Measurements from ENCODE around the gene COL4A6. TPM values are rescaled to one million over a fixed set of nuclear protein-coding genes. Genes with fewer than 3 reads are reported as not detected.

COL4A6 gene
- total and polyA plus RNA-seq, 10 of the 15 experiments (the other 5 are each of a cell fraction or from before 2014, with no cell fraction given) = 0.02 to 0.56 (median 0.05) TPM; not detected in 3

DNA sequence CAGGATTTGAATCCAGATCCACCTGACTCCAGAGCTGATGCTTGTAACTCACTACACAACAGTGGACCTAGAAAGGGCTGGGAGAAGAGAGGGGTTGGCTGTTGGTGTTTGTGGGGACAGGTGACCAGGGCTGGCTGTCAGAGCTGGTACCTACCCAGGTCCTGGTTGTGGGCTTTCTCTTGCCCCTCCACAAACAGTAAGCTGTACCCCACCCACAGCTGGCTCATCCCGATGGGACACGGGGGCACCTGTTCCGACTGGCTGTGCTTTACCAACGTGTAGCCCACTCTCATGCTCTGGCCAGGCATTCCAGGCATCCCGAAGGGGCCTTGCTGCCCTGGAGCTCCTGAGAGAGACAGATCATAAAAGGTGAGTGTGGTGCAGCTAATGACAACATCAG is 277.9 kb downstream of the COL4A6 start:
- WGBS (ENCODE audit: insufficient coverage, insufficient replicate concordance, low lambda C conversion rate, missing lambda C conversion rate) = 38% methylated on average over 5 of the region's 5 CpGs
- intact Hi-C loops (cut with micrococcal nuclease; ENCODE audit: unreplicated experiment) = no loop called here

DNA sequence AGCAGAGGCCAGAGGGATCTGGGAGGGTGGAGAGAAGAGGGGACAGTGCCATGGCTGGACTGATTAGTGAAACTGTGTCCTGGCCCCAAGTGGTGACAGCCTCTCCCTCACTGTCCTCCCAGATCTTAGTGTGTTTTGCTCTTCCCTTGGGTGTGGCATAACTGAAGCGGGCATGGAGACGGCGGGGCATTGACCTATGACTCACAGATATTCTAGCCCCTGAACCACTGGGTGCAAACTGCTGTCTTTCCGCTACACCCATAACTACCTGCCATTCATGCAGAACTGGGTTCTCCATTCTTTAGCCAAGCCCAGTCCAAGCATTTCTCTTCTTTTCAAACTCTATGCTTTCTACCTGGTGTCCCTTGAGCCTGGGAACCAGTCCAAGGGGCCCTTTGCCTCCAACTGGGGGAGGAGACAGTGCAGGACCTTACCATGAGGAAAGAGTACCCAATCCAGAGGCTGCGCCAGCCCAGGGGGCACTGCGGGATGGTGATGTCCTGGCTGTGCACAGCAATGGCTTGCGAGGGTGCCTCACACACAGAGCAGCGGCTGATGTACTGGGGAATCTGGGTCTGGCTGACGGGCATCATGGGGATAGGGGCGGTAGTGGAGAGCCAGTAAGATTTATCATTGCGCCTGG is 279.1 kb downstream of the COL4A6 start:
- H2AFZ ChIP-seq (ENCODE audit: control insufficient read depth, low read depth, low read length) = no peak overlapping the region
- H3K36me3 ChIP-seq (ENCODE audit: control insufficient read depth in 2 of 2, insufficient read depth in 2 of 2, low read length in 1 of 2) = no peaks in the 10 kb centered on the region
- ATAC-seq (no peak), FAIRE-seq (no peak), DNase-seq (ENCODE audit: low read depth, low spot score) (no peak)
- WGBS (ENCODE audit: insufficient coverage, insufficient replicate concordance, low lambda C conversion rate, missing lambda C conversion rate) = 69% methylated on average over 11 of the region's 11 CpGs
- no peak overlapping the region for H3K4me2 ChIP-seq (ENCODE audit: control insufficient read depth, insufficient read depth)
- no peaks in the 10 kb centered on the region for H3K79me2 ChIP-seq (ENCODE audit: control insufficient read depth, insufficient read depth, low read length)
- ChIA-PET SMC1A (ENCODE audit: uncharacterized antibody, unreplicated experiment) (no interaction called here), RAD21 (ENCODE audit: unreplicated experiment) (no interaction called here), POLR2A (no interaction called here), CTCF (no interaction called here)
- intact Hi-C loops (cut with micrococcal nuclease; ENCODE audit: unreplicated experiment) (no loop called here), in situ Hi-C loops (cut with MboI) (no loop called here)
- no peaks in the 10 kb centered on the region; a peak in 1 of 4 replicates for H3K27me3 ChIP-seq (replicated peaks in 1 of 2; ENCODE audit: control insufficient read depth in 2 of 2, insufficient read depth in 2 of 2, low read length in 1 of 2)
- no TSS peak for BruUV-seq (replicated peaks)
- no peaks in the 10 kb centered on the region for H4K20me1 ChIP-seq (ENCODE audit: control insufficient read depth, insufficient read depth)
- no peak overlapping the region for H3K4me3 ChIP-seq
- no peaks in the 10 kb centered on the region for H3K9me3 ChIP-seq (replicated peaks; ENCODE audit: control insufficient read depth, insufficient read depth, low read length)
- H3K27ac ChIP-seq (ENCODE audit: control insufficient read depth, insufficient read depth) = no peak overlapping the region
- H3K4me1 ChIP-seq (ENCODE audit: control insufficient read depth, insufficient read depth, low read length) = no peaks in the 10 kb centered on the region
- H3K9ac ChIP-seq (ENCODE audit: control insufficient read depth, insufficient read depth, low read length) = no peak overlapping the region
- TF ChIP-seq, protein P1, sequence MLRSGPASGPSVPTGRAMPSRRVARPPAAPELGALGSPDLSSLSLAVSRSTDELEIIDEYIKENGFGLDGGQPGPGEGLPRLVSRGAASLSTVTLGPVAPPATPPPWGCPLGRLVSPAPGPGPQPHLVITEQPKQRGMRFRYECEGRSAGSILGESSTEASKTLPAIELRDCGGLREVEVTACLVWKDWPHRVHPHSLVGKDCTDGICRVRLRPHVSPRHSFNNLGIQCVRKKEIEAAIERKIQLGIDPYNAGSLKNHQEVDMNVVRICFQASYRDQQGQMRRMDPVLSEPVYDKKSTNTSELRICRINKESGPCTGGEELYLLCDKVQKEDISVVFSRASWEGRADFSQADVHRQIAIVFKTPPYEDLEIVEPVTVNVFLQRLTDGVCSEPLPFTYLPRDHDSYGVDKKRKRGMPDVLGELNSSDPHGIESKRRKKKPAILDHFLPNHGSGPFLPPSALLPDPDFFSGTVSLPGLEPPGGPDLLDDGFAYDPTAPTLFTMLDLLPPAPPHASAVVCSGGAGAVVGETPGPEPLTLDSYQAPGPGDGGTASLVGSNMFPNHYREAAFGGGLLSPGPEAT (IDR thresholded peaks at IDR 0.05; ENCODE audit: low read depth) = no peak
- TF ChIP-seq, protein P2, sequence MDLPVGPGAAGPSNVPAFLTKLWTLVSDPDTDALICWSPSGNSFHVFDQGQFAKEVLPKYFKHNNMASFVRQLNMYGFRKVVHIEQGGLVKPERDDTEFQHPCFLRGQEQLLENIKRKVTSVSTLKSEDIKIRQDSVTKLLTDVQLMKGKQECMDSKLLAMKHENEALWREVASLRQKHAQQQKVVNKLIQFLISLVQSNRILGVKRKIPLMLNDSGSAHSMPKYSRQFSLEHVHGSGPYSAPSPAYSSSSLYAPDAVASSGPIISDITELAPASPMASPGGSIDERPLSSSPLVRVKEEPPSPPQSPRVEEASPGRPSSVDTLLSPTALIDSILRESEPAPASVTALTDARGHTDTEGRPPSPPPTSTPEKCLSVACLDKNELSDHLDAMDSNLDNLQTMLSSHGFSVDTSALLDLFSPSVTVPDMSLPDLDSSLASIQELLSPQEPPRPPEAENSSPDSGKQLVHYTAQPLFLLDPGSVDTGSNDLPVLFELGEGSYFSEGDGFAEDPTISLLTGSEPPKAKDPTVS (IDR thresholded peaks at IDR 0.05; ENCODE audit: low read depth, low read length) = no peak
- TF ChIP-seq CHD1 (IDR thresholded peaks at IDR 0.05; ENCODE audit: low read depth, low read length) (no peak), ZNF622 (IDR thresholded peaks at IDR 0.05) (no peak), CBX5 (IDR thresholded peaks at IDR 0.05; ENCODE audit: low read depth) (no peak), GABPA (IDR thresholded peaks at IDR 0.05; ENCODE audit: low read depth) (no peak), POLR2AphosphoS5 (IDR thresholded peaks at IDR 0.05; ENCODE audit: low read length) (no peak)

More for the DNA sequence above, 277.9 kb downstream of the COL4A6 start:
- DNase-seq (ENCODE audit: low read depth, low spot score) = no peak
- no peak overlapping the region for H3K27ac ChIP-seq (ENCODE audit: control insufficient read depth, insufficient read depth)
- H3K27me3 ChIP-seq (replicated peaks in 1 of 2; ENCODE audit: control insufficient read depth in 2 of 2, insufficient read depth in 2 of 2, low read length in 1 of 2) = no peaks in the 10 kb centered on the region; a peak in 1 of 4 replicates
- CTCF ChIA-PET = no interaction called here
- H3K36me3 ChIP-seq (ENCODE audit: control insufficient read depth in 2 of 2, insufficient read depth in 2 of 2, low read length in 1 of 2) = no peaks in the 10 kb centered on the region
- H3K9me3 ChIP-seq (replicated peaks; ENCODE audit: control insufficient read depth, insufficient read depth, low read length) = no peaks in the 10 kb centered on the region
- no peaks in the 10 kb centered on the region for H3K4me1 ChIP-seq (ENCODE audit: control insufficient read depth, insufficient read depth, low read length)
- no peak overlapping the region for H2AFZ ChIP-seq (ENCODE audit: control insufficient read depth, low read depth, low read length)
- TF ChIP-seq SMC3 (IDR thresholded peaks at IDR 0.05; ENCODE audit: borderline replicate concordance, low read length) (no peak), BRCA1 (IDR thresholded peaks at IDR 0.05; ENCODE audit: low read depth, low read length) (no peak), HDAC6 (IDR thresholded peaks at IDR 0.05; ENCODE audit: unreplicated experiment) (no peak), CHD4 (IDR thresholded peaks at IDR 0.05) (no peak), NFYB (IDR thresholded peaks at IDR 0.05; ENCODE audit: insufficient read depth, low read depth, low read length) (no peak), POLR2A (IDR thresholded peaks at IDR 0.05; ENCODE audit: low read depth, low read length) (no peak), CHD1 (IDR thresholded peaks at IDR 0.05; ENCODE audit: low read depth, low read length) (no peak), PML (IDR thresholded peaks at IDR 0.05; ENCODE audit: low read length) (no peak), SREBF2 (IDR thresholded peaks at IDR 0.05; ENCODE audit: low read length) (no peak), GATAD2B (conservative IDR thresholded peaks at IDR 0.05; ENCODE audit: low read depth) (no peak)
- TF ChIP-seq, protein P3, sequence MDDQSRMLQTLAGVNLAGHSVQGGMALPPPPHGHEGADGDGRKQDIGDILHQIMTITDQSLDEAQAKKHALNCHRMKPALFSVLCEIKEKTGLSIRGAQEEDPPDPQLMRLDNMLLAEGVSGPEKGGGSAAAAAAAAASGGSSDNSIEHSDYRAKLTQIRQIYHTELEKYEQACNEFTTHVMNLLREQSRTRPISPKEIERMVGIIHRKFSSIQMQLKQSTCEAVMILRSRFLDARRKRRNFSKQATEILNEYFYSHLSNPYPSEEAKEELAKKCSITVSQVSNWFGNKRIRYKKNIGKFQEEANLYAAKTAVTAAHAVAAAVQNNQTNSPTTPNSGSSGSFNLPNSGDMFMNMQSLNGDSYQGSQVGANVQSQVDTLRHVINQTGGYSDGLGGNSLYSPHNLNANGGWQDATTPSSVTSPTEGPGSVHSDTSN (IDR thresholded peaks at IDR 0.05; ENCODE audit: insufficient replicate concordance, low read depth, low read length) = no peak
- H4K20me1 ChIP-seq (ENCODE audit: control insufficient read depth, insufficient read depth) = no peaks in the 10 kb centered on the region
- RAD21 ChIA-PET (ENCODE audit: unreplicated experiment) = no interaction called here
- SMC1A ChIA-PET (ENCODE audit: uncharacterized antibody, unreplicated experiment) = no interaction called here
- no TSS peak for BruUV-seq (replicated peaks)
- no peak overlapping the region for H3K4me3 ChIP-seq
- no peak for ATAC-seq
- no peaks in the 10 kb centered on the region for H3K79me2 ChIP-seq (ENCODE audit: control insufficient read depth, insufficient read depth, low read length)
- in situ Hi-C loops (cut with MboI) = no loop called here
- H3K4me2 ChIP-seq (ENCODE audit: control insufficient read depth, insufficient read depth) = no peak overlapping the region
- H3K9ac ChIP-seq (ENCODE audit: control insufficient read depth, insufficient read depth, low read length) = no peak overlapping the region
- FAIRE-seq = no peak
- POLR2A ChIA-PET = no interaction called here
